Common myeloid progenitor, CD34-positive (primary cell): ENCODE results near the gene GALK1.

Experiments
- CTCF ChIA-PET: fragments of 350-600 bp; sonication (Branson Sonifier 250); formaldehyde crosslinking; loops from one replicate; lab custom pipeline; 2021; ENCODE audit warnings: antibody characterized with exemption; lab: Charles Lee
- POLR2A ChIA-PET: fragments of 350-600 bp; sonication (Branson Sonifier 250); formaldehyde crosslinking; loops from one replicate; lab custom pipeline; 2021; ENCODE audit warnings: antibody characterized with exemption; lab: Charles Lee
- DNase-seq, 3 donors: peaks; one replicate each; pipeline versions ENCODE4 v3.0.0 to v3.0.0-alpha.2; 2013
- H3K27ac ChIP-seq, 2 experiments: 1 replicate in 1 of 2; 2 replicates in 1 of 2; pipeline ENCODE4 v1.7.0; 2013; ENCODE audit warnings: inconsistent platforms in 2 of 2, low read length in 2 of 2, mild to moderate bottlenecking in 2 of 2, low read depth in 1 of 2, moderate library complexity in 1 of 2; ENCODE audit not compliant: severe bottlenecking in 2 of 2, insufficient read depth in 1 of 2, poor library complexity in 1 of 2
- H3K27me3 ChIP-seq, 5 experiments: replicated peaks in 2 of 5; 1 replicate in 3 of 5; 2 replicates in 2 of 5; pipeline versions ENCODE4 v1.6.1 to v1.7.0; 2013; ENCODE audit warnings: low read length in 4 of 5, mild to moderate bottlenecking in 2 of 5, moderate library complexity in 2 of 5, inconsistent platforms in 1 of 5; ENCODE audit not compliant: insufficient read depth in 5 of 5, control insufficient read depth in 4 of 5
- H3K36me3 ChIP-seq, 4 experiments: 1 replicate in 2 of 4; 2 replicates in 2 of 4; pipeline versions ENCODE4 v1.6.1 to v1.7.0; 2013; ENCODE audit warnings: low read length in 3 of 4, control low read depth in 1 of 4, mild to moderate bottlenecking in 1 of 4; ENCODE audit not compliant: control insufficient read depth in 4 of 4, insufficient read depth in 4 of 4
- H3K4me1 ChIP-seq, 4 experiments: 1 replicate in 3 of 4; 2 replicates in 1 of 4; pipeline versions ENCODE4 v1.6.1 to v1.7.1; 2013; ENCODE audit warnings: low read length in 3 of 4, mild to moderate bottlenecking in 3 of 4, control low read depth in 1 of 4, inconsistent platforms in 1 of 4, moderate library complexity in 1 of 4; ENCODE audit not compliant: control insufficient read depth in 4 of 4, insufficient read depth in 4 of 4; ENCODE audit errors: control extremely low read depth in 1 of 4
- H3K4me3 ChIP-seq, 7 experiments: 1 replicate in 4 of 7; 2 replicates in 3 of 7; pipeline versions ENCODE4 v1.5.1 to v1.7.0; 2013; ENCODE audit warnings: mild to moderate bottlenecking in 7 of 7, low read length in 6 of 7, moderate library complexity in 6 of 7, inconsistent platforms in 2 of 7, low read depth in 2 of 7, control low read depth in 1 of 7; ENCODE audit not compliant: insufficient read depth in 4 of 7, control insufficient read depth in 1 of 7; ENCODE audit errors: extremely low read depth in 1 of 7
- H3K9me3 ChIP-seq, 5 experiments: 1 replicate in 4 of 5; 2 replicates in 1 of 5; pipeline versions ENCODE4 v1.6.1 to v1.7.1; 2013; ENCODE audit warnings: low read length in 4 of 5, mild to moderate bottlenecking in 2 of 5, inconsistent platforms in 1 of 5, low read depth in 1 of 5, moderate library complexity in 1 of 5; ENCODE audit not compliant: control insufficient read depth in 4 of 5, insufficient read depth in 2 of 5; ENCODE audit errors: control extremely low read depth in 1 of 5
- WGBS: methylation state at CpG from one replicate; pipeline ENCODE4 v1.1.5; 2013; ENCODE audit not compliant: insufficient coverage; 5-methylcytosine and 5-hydroxymethylcytosine counted together

Gene GALK1

DNA sequence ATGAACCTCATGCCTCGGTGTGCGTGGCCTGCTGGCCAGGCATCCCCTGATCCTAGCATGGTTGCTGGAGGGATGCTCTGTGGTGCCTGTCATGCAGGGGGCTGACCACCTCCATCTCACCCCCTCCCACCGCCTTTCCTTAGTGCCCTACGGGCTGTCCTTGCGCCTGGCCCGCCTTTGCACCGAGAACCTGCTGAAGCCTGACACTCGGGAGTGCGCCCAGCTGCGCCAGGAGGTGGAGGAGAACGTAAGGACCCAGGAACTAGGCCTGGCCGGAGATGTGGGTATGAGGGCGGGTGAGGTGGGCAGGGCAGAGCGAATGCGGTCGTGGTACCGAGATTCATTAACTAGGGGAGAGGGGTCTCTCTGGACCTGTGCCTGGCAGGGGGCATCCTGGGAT is 24.8 kb downstream of the GALK1 start:
- DNase-seq = no peak
- WGBS = over 99% methylated on average over 15 of the region's 17 CpGs
- CTCF ChIA-PET = interaction anchor here (1.0 to 11.6 kb wide), 4 partner anchors 8 to 62 kb away, joined by 3 to 257 read pairs (median 26); no protein-coding TSS in a partner anchor
- H3K27ac ChIP-seq = no peak overlapping the region
- POLR2A ChIA-PET = no interaction called here
- H3K36me3 ChIP-seq = no peaks in the 10 kb centered on the region
- H3K9me3 ChIP-seq = no peaks in the 10 kb centered on the region
- H3K4me1 ChIP-seq = peaks cover 0 to 11% (median 3%) of the 10 kb centered on the region in 4 experiments
- no peak overlapping the region for H3K4me3 ChIP-seq
- no peaks in the 10 kb centered on the region for H3K27me3 ChIP-seq

- Histone ChIP-seq H3K4me3 (no peak overlapping the region), H3K27ac (no peak overlapping the region), H3K27me3 (no peaks in the 10 kb centered on the region), H3K4me1 (peaks cover 0 to 11% (median 3%) of the 10 kb centered on the region in 4 experiments), H3K36me3 (no peaks in the 10 kb centered on the region), H3K9me3 (no peaks in the 10 kb centered on the region)
- WGBS = 97% methylated on average over 14 of the region's 14 CpGs
- POLR2A ChIA-PET = no interaction called here
- DNase-seq = no peak
- CTCF ChIA-PET = interaction anchor here (1.1 to 5.5 kb wide), 4 partner anchors 9 to 106 kb away, joined by 3 to 50 read pairs (median 10); partner anchors contain the start of gene SMIM5
Observed at GRCh38 chr17:75739801-75740200, 25.2 kb downstream of the GALK1 start.

GRCh38 chr17:75739174-75739573 is 25.8 kb downstream of the GALK1 start:
- DNase-seq = no peak
- CTCF ChIA-PET = interaction anchor here (1.0 to 5.5 kb wide), 7 partner anchors 9 to 105 kb away, joined by 3 to 50 read pairs (median 4); partner anchors contain the start of gene SMIM5
- Histone ChIP-seq H3K27me3 (no peaks in the 10 kb centered on the region), H3K4me1 (peaks cover 0 to 11% (median 6%) of the 10 kb centered on the region in 4 experiments), H3K27ac (no peak overlapping the region), H3K4me3 (no peak overlapping the region), H3K36me3 (no peaks in the 10 kb centered on the region), H3K9me3 (no peaks in the 10 kb centered on the region)
- 96% methylated on average over 4 of the region's 7 CpGs for WGBS
- POLR2A ChIA-PET = no interaction called here

DNA sequence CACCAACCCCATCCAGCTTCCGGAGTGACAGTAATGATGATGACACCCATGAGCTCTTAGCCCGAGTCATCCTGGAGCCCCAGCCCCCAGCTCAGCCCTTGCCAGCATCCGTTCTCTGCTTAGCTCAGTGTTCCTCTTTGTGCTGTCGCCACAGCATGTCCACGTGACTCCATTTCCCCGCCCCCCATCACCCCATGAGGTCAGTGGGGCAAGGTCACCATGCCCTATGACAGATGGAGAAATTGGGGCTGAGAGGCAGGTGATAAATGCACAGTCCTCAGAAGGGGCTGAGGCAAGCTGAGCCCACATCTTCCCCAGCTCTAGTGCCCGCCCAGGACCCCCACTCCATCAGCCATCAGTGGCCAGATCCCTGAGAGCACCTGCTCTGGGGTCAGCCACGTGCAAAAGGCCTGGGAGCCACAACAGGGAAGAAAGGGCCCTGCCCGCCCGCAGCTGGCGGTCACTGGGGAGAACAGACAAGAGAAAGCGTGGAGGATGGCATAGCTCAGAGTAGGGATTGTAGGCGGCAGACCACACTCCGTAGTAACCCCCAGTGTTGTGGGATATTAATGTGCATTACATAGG is 26.7 kb downstream of the GALK1 start:
- POLR2A ChIA-PET = no interaction called here
- DNase-seq = peak in 2 of 3 donors; percentile 56 to 62
- Histone ChIP-seq H3K9me3 (no peaks in the 10 kb centered on the region), H3K4me1 (peaks cover 0 to 11% (median 6%) of the 10 kb centered on the region in 4 experiments), H3K4me3 (no peak overlapping the region), H3K36me3 (no peaks in the 10 kb centered on the region), H3K27me3 (no peaks in the 10 kb centered on the region), H3K27ac (no peak overlapping the region)
- 64% methylated on average over 4 of the region's 14 CpGs for WGBS
- CTCF ChIA-PET = interaction anchor here (0.7 to 5.5 kb wide), 12 partner anchors 9 to 105 kb away, joined by 3 to 50 read pairs (median 4); partner anchors contain the start of gene SMIM5

DNA sequence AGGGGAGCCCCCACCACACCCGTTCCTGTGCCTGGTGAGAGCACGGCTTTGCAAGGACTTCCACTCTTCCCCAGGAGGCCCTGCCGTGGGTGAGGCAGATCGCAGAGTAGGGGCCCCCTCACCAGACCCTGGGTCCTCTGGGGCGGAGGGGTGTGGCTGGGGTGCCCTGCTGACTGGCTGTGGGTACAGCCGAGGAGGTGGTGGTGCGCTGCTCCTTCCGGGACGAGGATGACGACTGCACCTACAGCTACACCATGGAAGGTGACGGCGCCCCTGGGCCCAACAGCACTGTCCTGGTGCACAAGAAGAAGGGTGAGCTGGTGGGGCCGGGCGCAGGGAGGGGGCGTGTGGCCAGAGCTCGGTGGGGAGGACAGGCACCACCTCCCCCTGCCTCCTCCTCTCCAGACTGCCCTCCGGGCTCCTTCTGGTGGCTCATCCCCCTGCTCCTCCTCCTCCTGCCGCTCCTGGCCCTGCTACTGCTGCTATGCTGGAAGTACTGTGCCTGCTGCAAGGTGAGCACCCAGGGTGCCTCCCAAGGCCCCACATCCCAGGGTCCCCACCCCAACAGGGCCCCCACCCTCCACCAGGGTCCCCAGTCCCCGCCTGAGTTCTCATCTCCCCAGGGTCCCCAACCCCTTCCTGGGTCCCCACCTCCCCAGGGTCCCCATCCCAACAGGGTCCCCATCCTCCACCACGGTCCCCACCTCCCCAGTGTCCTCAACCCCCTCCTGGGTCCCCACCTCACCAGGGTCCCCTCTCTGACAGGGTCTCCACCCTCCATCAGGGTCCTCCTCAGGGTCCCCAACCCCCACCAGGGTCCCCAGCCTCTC is 27.6 kb downstream of the GALK1 start:
- CTCF ChIA-PET = interaction anchor here (1.0 to 5.5 kb wide), 7 partner anchors 11 to 104 kb away, joined by 3 to 50 read pairs (median 5); partner anchors contain the start of gene SMIM5

GRCh38 chr17:75736173-75736835 is 28.7 kb downstream of the GALK1 start:
- H3K4me3 ChIP-seq = no peak overlapping the region
- no peaks in the 10 kb centered on the region for H3K36me3 ChIP-seq
- ChIA-PET CTCF (interaction anchor here (1.0 to 5.5 kb wide), 3 partner anchors 12 to 62 kb away, joined by 3 to 50 read pairs (median 4); no protein-coding TSS in a partner anchor), POLR2A (no interaction called here)
- peaks cover 0 to 11% (median 6%) of the 10 kb centered on the region in 4 experiments for H3K4me1 ChIP-seq
- 94% methylated on average over 20 of the region's 26 CpGs for WGBS
- H3K27ac ChIP-seq = no peak overlapping the region
- H3K27me3 ChIP-seq = no peaks in the 10 kb centered on the region
- no peak for DNase-seq
- no peaks in the 10 kb centered on the region for H3K9me3 ChIP-seq

More for the DNA sequence above, 27.6 kb downstream of the GALK1 start:
- peaks cover 0 to 11% (median 6%) of the 10 kb centered on the region in 4 experiments for H3K4me1 ChIP-seq
- H3K9me3 ChIP-seq = no peaks in the 10 kb centered on the region
- POLR2A ChIA-PET = no interaction called here
- H3K27ac ChIP-seq = no peak overlapping the region
- 92% methylated on average over 10 of the region's 20 CpGs for WGBS
- DNase-seq = no peak
- no peaks in the 10 kb centered on the region for H3K36me3 ChIP-seq
- H3K27me3 ChIP-seq = no peaks in the 10 kb centered on the region
- H3K4me3 ChIP-seq = no peak overlapping the region
